Medulla oblongata (tissue), 1 donor: ENCODE data around the gene YLPM1.

Experiments
- DNase-seq: peaks from one replicate; pipeline ENCODE4 v3.0.0-alpha.2; 2015; ENCODE audit errors: extremely low spot score

YLPM1 gene

GRCh38 chr14:74786796-74787315 is 23.7 kb downstream of the YLPM1 start:
- no peak for DNase-seq

- DNase-seq = no peak
Measured at GRCh38 chr14:74792249-74793039, 29.3 kb downstream of the YLPM1 start.

- DNase-seq = peak; percentile 9
Measured at GRCh38 chr14:74793506-74794155, 30.5 kb downstream of the YLPM1 start.

GRCh38 chr14:74794947-74795346 is 31.8 kb downstream of the YLPM1 start:
- DNase-seq = no peak

- no peak for DNase-seq
Measured at GRCh38 chr14:74799765-74800164, 36.6 kb downstream of the YLPM1 start.

GRCh38 chr14:74800780-74801179 is 37.7 kb downstream of the YLPM1 start:
- DNase-seq = no peak

- DNase-seq = no peak
Measured at GRCh38 chr14:74801396-74801795, 38.3 kb downstream of the YLPM1 start.

- peak; percentile 32 for DNase-seq
Measured at GRCh38 chr14:74804219-74804825, 41.2 kb downstream of the YLPM1 start.

GRCh38 chr14:74807853-74808545 is 44.9 kb downstream of the YLPM1 start:
- DNase-seq = no peak

- DNase-seq = no peak
Measured at GRCh38 chr14:74816124-74816523, 53.0 kb downstream of the YLPM1 start.

GRCh38 chr14:74820288-74820687 is 57.2 kb downstream of the YLPM1 start:
- DNase-seq = no peak

- no peak for DNase-seq
Measured at GRCh38 chr14:74821267-74821915, 58.3 kb downstream of the YLPM1 start.

- DNase-seq = no peak
Measured at GRCh38 chr14:74824997-74825396, 61.9 kb downstream of the YLPM1 start.

GRCh38 chr14:74826574-74826973 is 63.5 kb downstream of the YLPM1 start:
- no peak for DNase-seq

- no peak for DNase-seq
Measured at GRCh38 chr14:74829251-74829650, 66.1 kb downstream of the YLPM1 start.

- no peak for DNase-seq
Measured at GRCh38 chr14:74832849-74833248, 69.7 kb downstream of the YLPM1 start.

- no peak for DNase-seq
Measured at GRCh38 chr14:74834692-74835392, 71.7 kb downstream of the YLPM1 start.

GRCh38 chr14:74835645-74836250 is 72.6 kb downstream of the YLPM1 start:
- DNase-seq = no peak

GRCh38 chr14:74836251-74836960 is 73.3 kb downstream of the YLPM1 start:
- no peak for DNase-seq

- DNase-seq = no peak
Measured at GRCh38 chr14:74838166-74838565, 75.0 kb downstream of the YLPM1 start.
